OCI-LY1 (cell line): ENCODE measurements around the gene RNF187.

Source experiments
- H2AFZ ChIP-seq: fragments of 200-600 bp; sonication (generic), shearing (Covaris generic); 2 replicates; pipeline ENCODE4 v1.6.0; 2014; ENCODE audit warnings: antibody characterized with exemption, mild to moderate bottlenecking, low read length
- H3F3A ChIP-seq: fragments of 200-600 bp; sonication (generic), shearing (Covaris generic); 2 replicates; pipeline ENCODE4 v1.6.0; 2014; ENCODE audit warnings: mild to moderate bottlenecking, antibody characterized with exemption, low read length, moderate library complexity; ENCODE audit not compliant: insufficient read depth
- H3K27ac ChIP-seq: fragments of 200-600 bp; sonication (generic); 2 replicates; pipeline ENCODE4 v1.5.1; 2014; ENCODE audit warnings: low read length, mixed run types, mild to moderate bottlenecking, low read depth; ENCODE audit not compliant: poor library complexity, severe bottlenecking
- H3K27me3 ChIP-seq: fragments of 200-600 bp; sonication (generic); 2 replicates; pipeline ENCODE4 v1.6.0; 2014; ENCODE audit warnings: antibody characterized with exemption, mild to moderate bottlenecking, low read length, moderate library complexity; ENCODE audit not compliant: insufficient read depth
- H3K36me3 ChIP-seq: fragments of 200-600 bp; sonication (generic); 2 replicates; pipeline ENCODE4 v1.6.1; 2014; ENCODE audit warnings: mild to moderate bottlenecking, antibody characterized with exemption, low read length, moderate library complexity, mixed read lengths; ENCODE audit not compliant: insufficient read depth
- H3K4me1 ChIP-seq: fragments of 200-600 bp; sonication (generic); 2 replicates; pipeline ENCODE4 v1.5.1; 2014; ENCODE audit warnings: mild to moderate bottlenecking, low read length, moderate library complexity; ENCODE audit not compliant: insufficient read depth, severe bottlenecking
- H3K4me2 ChIP-seq: fragments of 200-600 bp; sonication (generic), shearing (Covaris generic); 2 replicates; pipeline ENCODE4 v1.6.1; 2014; ENCODE audit warnings: low read length
- H3K4me3 ChIP-seq: fragments of 200-600 bp; sonication (generic); 2 replicates; pipeline ENCODE4 v1.5.1; 2014; ENCODE audit warnings: low read length, low read depth, mild to moderate bottlenecking, mixed read lengths; ENCODE audit not compliant: poor library complexity, severe bottlenecking
- H3K79me2 ChIP-seq: fragments of 200-600 bp; shearing (Covaris generic); 2 replicates; pipeline ENCODE4 v1.6.1; 2016; ENCODE audit warnings: mixed run types, low read length, mixed read lengths; ENCODE audit not compliant: insufficient read depth
- H3K9ac ChIP-seq: fragments of 200-600 bp; sonication (generic), shearing (Covaris generic); 2 replicates; pipeline ENCODE4 v1.6.1; 2014; ENCODE audit warnings: mild to moderate bottlenecking, low read length, mixed read lengths
- H3K9me2 ChIP-seq: fragments of 200-600 bp; sonication (generic), shearing (Covaris generic); 2 replicates; pipeline ENCODE4 v1.6.1; 2014; ENCODE audit warnings: low read depth, mild to moderate bottlenecking, low read length, mixed read lengths
- H3K9me3 ChIP-seq: fragments of 200-600 bp; shearing (Covaris generic); 2 replicates; pipeline ENCODE4 v1.6.1; 2014; ENCODE audit warnings: low read length, mixed read lengths
- H4K20me1 ChIP-seq: fragments of 200-600 bp; sonication (generic), shearing (Covaris generic); 2 replicates; pipeline ENCODE4 v1.6.0; 2016; ENCODE audit warnings: mild to moderate bottlenecking, low read length; ENCODE audit not compliant: insufficient read depth
- EZH2 ChIP-seq: fragments of 200-600 bp; sonication (generic), shearing (Covaris generic); IDR thresholded peaks from 2 replicates; pipeline ENCODE4 v1.8.0; 2017; ENCODE audit warnings: borderline replicate concordance, mixed run types, mild to moderate bottlenecking, antibody characterized with exemption, low read length, moderate library complexity, mixed read lengths
- TF ChIP-seq, protein P1 (sequence below): fragments of 200-600 bp; sonication (generic), shearing (Covaris generic); IDR thresholded peaks from 2 replicates; pipeline ENCODE4 v1.5.1; 2017; ENCODE audit warnings: mild to moderate bottlenecking, antibody characterized with exemption, low read length, moderate library complexity, mixed read lengths

RNF187 gene

DNA sequence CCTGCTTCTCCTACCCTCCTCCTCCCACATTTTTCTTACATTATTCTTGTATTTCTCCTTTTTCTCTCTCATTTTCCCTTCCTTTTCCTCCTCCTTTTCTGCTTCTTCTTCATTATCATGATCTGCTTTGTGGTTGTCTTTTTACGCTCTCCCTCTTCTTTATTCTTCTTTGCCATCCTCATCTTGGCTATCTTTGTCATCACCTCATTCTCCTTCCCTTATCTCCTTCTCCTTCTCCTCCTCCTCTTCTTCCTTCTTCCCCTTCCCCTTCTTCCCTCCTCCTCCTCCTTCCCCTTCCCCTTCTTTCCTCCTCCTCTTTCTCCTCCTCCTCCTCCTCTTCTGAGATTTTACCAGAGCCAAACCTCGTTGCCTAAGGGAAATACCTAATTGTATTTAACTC, 30.5 kb downstream of the RNF187 start:
- Histone ChIP-seq H3K4me3 (no peak overlapping the region), H3K9ac (no peak overlapping the region), H3K36me3 (no peaks in the 10 kb centered on the region), H3K9me2 (no peaks in the 10 kb centered on the region), H3K9me3 (no peaks in the 10 kb centered on the region), H2AFZ (no peak overlapping the region), H3K4me2 (no peak overlapping the region), H3K27ac (no peak overlapping the region), H3K27me3 (peaks cover 3% of the 10 kb centered on the region; the same call in 1 of the 2 replicates), H3K4me1 (no peaks in the 10 kb centered on the region), H3K79me2 (no peaks in the 10 kb centered on the region), H3F3A (no peaks in the 10 kb centered on the region), H4K20me1 (no peaks in the 10 kb centered on the region)
- TF ChIP-seq, protein P1, sequence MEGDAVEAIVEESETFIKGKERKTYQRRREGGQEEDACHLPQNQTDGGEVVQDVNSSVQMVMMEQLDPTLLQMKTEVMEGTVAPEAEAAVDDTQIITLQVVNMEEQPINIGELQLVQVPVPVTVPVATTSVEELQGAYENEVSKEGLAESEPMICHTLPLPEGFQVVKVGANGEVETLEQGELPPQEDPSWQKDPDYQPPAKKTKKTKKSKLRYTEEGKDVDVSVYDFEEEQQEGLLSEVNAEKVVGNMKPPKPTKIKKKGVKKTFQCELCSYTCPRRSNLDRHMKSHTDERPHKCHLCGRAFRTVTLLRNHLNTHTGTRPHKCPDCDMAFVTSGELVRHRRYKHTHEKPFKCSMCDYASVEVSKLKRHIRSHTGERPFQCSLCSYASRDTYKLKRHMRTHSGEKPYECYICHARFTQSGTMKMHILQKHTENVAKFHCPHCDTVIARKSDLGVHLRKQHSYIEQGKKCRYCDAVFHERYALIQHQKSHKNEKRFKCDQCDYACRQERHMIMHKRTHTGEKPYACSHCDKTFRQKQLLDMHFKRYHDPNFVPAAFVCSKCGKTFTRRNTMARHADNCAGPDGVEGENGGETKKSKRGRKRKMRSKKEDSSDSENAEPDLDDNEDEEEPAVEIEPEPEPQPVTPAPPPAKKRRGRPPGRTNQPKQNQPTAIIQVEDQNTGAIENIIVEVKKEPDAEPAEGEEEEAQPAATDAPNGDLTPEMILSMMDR: no peak
- no peak for TF ChIP-seq EZH2

DNA sequence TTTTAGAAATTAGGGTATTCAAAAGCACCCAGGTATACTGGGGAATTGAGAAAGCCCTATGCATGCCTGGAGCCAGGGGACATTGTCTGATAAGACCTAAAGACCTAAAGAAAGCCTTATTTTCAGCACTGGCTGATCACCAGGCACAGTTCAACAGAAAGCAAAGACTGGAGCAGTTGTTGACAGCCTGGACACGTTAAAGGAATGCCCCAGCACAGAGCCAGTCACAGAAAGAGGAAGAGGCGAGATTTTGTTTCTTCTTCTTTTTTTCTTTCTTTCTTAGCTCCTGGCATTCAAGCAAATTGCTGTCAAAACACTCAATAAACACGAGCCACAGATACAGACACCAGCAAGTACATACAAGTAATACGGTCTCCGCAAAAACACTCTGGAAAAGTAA, 40.4 kb downstream of the RNF187 start:
- no peak overlapping the region for H3K27ac ChIP-seq
- H3K27me3 ChIP-seq: no peaks in the 10 kb centered on the region
- H3F3A ChIP-seq: no peaks in the 10 kb centered on the region
- no peaks in the 10 kb centered on the region for H3K9me3 ChIP-seq
- no peak overlapping the region for H3K9ac ChIP-seq
- no peaks in the 10 kb centered on the region for H3K79me2 ChIP-seq
- H3K4me2 ChIP-seq: no peak overlapping the region
- no peaks in the 10 kb centered on the region for H3K9me2 ChIP-seq
- H4K20me1 ChIP-seq: no peaks in the 10 kb centered on the region
- no peak for TF ChIP-seq EZH2
- TF ChIP-seq, protein P1: no peak
- no peaks in the 10 kb centered on the region for H3K36me3 ChIP-seq
- no peaks in the 10 kb centered on the region for H3K4me1 ChIP-seq
- H2AFZ ChIP-seq: no peak overlapping the region
- H3K4me3 ChIP-seq: no peak overlapping the region

DNA sequence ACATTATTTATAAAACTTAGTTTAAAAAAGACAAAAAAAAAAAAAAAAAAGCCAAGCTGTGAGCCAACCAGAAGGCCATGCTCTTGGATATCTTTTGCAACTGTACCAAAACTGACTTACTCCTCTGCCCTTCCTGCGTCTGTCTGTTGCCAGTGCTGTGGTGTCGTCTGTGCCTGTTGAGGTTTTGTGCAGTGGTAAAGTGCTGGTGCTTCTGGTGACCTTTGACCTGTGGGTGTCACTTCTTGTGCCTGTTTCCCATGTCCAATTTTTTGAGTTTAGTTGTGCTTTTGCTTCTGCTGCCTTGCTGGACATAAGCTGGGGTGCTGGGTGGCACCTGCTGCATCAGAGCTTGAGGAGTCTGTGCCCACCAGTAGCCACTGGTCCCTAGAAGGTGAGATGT, 41.4 kb downstream of the RNF187 start:
- H3K27me3 ChIP-seq: no peaks in the 10 kb centered on the region
- H3K9me2 ChIP-seq: no peaks in the 10 kb centered on the region
- TF ChIP-seq, protein P1: no peak
- TF ChIP-seq EZH2: no peak
- no peaks in the 10 kb centered on the region for H3K4me1 ChIP-seq
- no peaks in the 10 kb centered on the region for H4K20me1 ChIP-seq
- no peaks in the 10 kb centered on the region for H3K79me2 ChIP-seq
- H3K27ac ChIP-seq: no peak overlapping the region
- H2AFZ ChIP-seq: no peak overlapping the region
- no peak overlapping the region for H3K9ac ChIP-seq
- no peak overlapping the region for H3K4me3 ChIP-seq
- no peaks in the 10 kb centered on the region for H3F3A ChIP-seq
- H3K9me3 ChIP-seq: no peaks in the 10 kb centered on the region
- H3K4me2 ChIP-seq: no peak overlapping the region
- no peaks in the 10 kb centered on the region for H3K36me3 ChIP-seq
